Esophagus squamous epithelium (tissue), 5 donors: ENCODE measurements around the gene VAMP1. TPM values are rescaled to one million over a fixed set of nuclear protein-coding genes. Genes with fewer than 3 reads are reported as not detected.

ENCODE experiments used
- DNase-seq: peaks from one replicate; lab custom pipeline; 2025; lab: John Stamatoyannopoulos, UW
- H3K27ac ChIP-seq, 4 donors: fragments of 200-600 bp; sonication (generic); one replicate each; pipeline ENCODE4 v1.5.1; 2016 to 2019; ENCODE audit warnings: mild to moderate bottlenecking in 1 of 4
- H3K27me3 ChIP-seq, 4 donors: fragments of 200-600 bp; sonication (generic); 1 replicate in 3 of 4; 2 replicates in 1 of 4; pipeline versions ENCODE4 v1.5.1 to v1.6.0; 2017 to 2021; ENCODE audit warnings: antibody characterized with exemption in 1 of 4
- H3K36me3 ChIP-seq, 3 donors: fragments of 200-600 bp; sonication (generic); one replicate each; pipeline ENCODE4 v1.5.1; 2016 to 2019
- H3K4me1 ChIP-seq, 3 donors: fragments of 200-600 bp; sonication (generic); one replicate each; pipeline ENCODE4 v1.5.1; 2017 to 2019
- H3K4me3 ChIP-seq, 4 donors: fragments of 200-600 bp; sonication (generic); 1 replicate in 3 of 4; 2 replicates in 1 of 4; pipeline ENCODE4 v1.5.1; 2016 to 2019; ENCODE audit warnings: mild to moderate bottlenecking in 2 of 4, moderate library complexity in 1 of 4
- H3K9me3 ChIP-seq, 3 donors: fragments of 200-600 bp; sonication (generic); one replicate each; pipeline ENCODE4 v1.5.1; 2016 to 2019
- POLR2A ChIP-seq, 4 donors: fragments of 450-650 bp; IDR thresholded peaks; one replicate each; pipeline ENCODE4 v1.6.1; 2017; ENCODE audit warnings: antibody characterized with exemption in 4 of 4, mild to moderate bottlenecking in 4 of 4, moderate library complexity in 3 of 4
- WGBS, 2 donors: methylation state at CpG; one replicate each; pipeline ENCODE4 v1.1.5; 2018; 5-methylcytosine and 5-hydroxymethylcytosine counted together
- intact Hi-C: fragments of 100-400 bp; cut with DNase I; formaldehyde crosslinking; loops from one replicate; pipeline ENCODE4 v1.15.0; 2022
- total RNA-seq, 4 donors: library from RNA; depleted of rRNA; stranded (reverse); fragments of >200 nt; gene quantifications; one replicate each; pipeline ENCODE4 v1.1.0, GENCODE V29; 2016
- TF ChIP-seq, protein P1 (sequence below), 6 experiments: fragments of 450-650 bp in 4 of 6; fragments of 200-600 bp in 2 of 6; sonication (generic) in 2 of 6; IDR thresholded peaks; one replicate each; pipeline ENCODE4 v1.5.1; 2016 to 2019; ENCODE audit warnings: antibody characterized with exemption in 6 of 6, mild to moderate bottlenecking in 4 of 6, moderate library complexity in 4 of 6
- donor health status: DM: yes; HTN: yes; CAD: no.

The VAMP1 gene
- total RNA-seq, 4 donors from 2014 or later = 1.2 to 9.1 (median 5.1) TPM

DNA sequence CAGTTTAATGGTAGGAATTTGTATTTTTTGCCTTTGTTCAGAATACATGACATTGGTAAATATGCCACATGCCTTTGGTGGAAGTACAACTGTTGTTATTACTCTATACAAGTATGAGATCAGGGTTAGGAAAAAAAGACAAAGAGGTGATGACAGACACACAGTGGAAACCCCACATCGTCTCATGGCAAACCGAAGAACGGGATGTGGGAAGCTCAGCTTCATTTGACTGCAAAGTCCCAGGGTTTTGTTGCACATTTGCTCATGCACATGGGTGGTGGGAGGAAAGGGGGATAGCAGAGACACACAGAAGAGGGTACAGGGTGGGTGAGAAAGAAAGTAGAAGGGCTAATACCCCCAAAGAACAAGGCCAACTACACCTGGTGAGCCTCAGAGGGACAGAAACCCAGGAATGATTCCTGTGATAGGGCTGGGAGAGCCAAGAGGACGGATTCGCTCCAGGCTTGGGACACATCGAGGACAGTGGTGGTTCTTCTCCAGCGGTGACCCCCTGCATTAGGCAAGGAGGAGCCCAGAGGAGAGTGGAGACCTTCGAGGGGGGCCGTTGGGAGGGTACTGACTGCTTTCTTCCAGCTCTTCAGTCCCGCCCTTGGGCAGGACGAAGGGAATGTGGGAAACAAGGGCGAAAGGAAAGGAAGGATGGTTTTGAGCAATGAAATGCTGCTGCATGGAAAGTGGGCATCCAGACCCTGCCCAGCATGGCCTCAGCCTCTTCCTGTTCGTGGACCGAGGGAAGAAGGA is 8.1 kb downstream of the VAMP1 start:
- Histone ChIP-seq H3K9me3 (no peaks in the 10 kb centered on the region), H3K36me3 (peaks cover 12 to 92% (median 39%) of the 10 kb centered on the region in 3 donors), H3K27ac (peak overlapping the region; percentile 16 to 81 (median 51)), H3K4me3 (no peak overlapping the region), H3K4me1 (peaks cover 0 to 62% (median 21%) of the 10 kb centered on the region in 3 donors), H3K27me3 (no peaks in the 10 kb centered on the region)
- WGBS, 2 donors = 74 to 82% methylated on average over 13 to 14 of the region's 14 CpGs
- no peak for DNase-seq
- TF ChIP-seq, protein P1, sequence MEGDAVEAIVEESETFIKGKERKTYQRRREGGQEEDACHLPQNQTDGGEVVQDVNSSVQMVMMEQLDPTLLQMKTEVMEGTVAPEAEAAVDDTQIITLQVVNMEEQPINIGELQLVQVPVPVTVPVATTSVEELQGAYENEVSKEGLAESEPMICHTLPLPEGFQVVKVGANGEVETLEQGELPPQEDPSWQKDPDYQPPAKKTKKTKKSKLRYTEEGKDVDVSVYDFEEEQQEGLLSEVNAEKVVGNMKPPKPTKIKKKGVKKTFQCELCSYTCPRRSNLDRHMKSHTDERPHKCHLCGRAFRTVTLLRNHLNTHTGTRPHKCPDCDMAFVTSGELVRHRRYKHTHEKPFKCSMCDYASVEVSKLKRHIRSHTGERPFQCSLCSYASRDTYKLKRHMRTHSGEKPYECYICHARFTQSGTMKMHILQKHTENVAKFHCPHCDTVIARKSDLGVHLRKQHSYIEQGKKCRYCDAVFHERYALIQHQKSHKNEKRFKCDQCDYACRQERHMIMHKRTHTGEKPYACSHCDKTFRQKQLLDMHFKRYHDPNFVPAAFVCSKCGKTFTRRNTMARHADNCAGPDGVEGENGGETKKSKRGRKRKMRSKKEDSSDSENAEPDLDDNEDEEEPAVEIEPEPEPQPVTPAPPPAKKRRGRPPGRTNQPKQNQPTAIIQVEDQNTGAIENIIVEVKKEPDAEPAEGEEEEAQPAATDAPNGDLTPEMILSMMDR (IDR thresholded peaks at IDR 0.05) = no peak
- no peak for TF ChIP-seq POLR2A (IDR thresholded peaks at IDR 0.05)
- intact Hi-C loops = loop anchor here (5.0 to 10.0 kb wide), 2 partner anchors 35 to 138 kb away; no protein-coding TSS in a partner anchor

DNA sequence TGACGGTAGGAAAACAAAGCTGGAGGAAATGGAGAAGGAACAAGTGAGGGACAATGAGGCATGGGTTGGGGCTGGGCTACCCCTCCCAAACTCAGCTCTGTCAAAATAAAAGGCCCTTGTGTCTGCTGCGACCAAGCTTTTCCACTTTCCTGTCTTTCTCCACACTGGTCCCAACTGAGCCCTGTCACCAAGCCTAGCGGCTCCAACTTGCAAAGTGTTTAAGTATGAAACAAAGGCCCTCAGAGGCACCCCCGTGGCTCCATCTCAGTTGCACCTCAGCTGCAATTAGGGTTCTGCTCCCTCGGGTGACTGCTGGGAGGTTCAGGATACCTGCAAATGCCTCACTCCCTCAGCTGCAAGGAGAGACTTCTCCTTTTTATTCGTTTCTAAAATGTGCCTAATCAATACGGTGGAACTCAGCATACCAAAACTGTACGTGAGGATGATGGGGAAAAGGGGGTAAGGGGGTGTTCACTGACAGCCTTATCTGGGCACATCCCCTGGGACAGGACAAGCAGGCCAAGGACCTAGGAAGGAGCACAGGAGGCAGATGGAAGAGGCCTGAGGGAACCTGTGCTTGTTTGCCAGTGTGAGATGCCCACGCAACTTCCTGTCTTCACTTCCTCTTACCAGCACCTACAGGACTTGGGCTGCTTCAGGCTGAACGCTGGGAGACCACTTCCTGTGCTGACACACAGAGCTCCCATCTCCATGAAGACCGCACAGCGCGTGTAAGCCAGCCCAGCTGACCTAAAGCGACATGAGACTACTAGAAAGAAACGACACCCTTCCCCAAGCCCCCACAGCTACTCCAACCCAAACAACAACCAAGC is 8.9 kb downstream of the VAMP1 start:
- Histone ChIP-seq H3K4me3 (no peak overlapping the region), H3K27me3 (no peaks in the 10 kb centered on the region), H3K9me3 (no peaks in the 10 kb centered on the region), H3K4me1 (peaks cover 0 to 55% (median 21%) of the 10 kb centered on the region in 3 donors), H3K27ac (peak overlapping the region; percentile 1 to 81 (median 51)), H3K36me3 (peaks cover 12 to 97% (median 44%) of the 10 kb centered on the region in 3 donors)
- TF ChIP-seq, protein P1 (IDR thresholded peaks at IDR 0.05) = no peak
- TF ChIP-seq POLR2A (IDR thresholded peaks at IDR 0.05) = no peak
- intact Hi-C loops = loop anchor here (5.0 to 10.0 kb wide), 2 partner anchors 34 to 137 kb away; no protein-coding TSS in a partner anchor
- 52 to 60% methylated on average over 8 to 11 of the region's 15 CpGs for WGBS, 2 donors
- peak; percentile 65 for DNase-seq

DNA sequence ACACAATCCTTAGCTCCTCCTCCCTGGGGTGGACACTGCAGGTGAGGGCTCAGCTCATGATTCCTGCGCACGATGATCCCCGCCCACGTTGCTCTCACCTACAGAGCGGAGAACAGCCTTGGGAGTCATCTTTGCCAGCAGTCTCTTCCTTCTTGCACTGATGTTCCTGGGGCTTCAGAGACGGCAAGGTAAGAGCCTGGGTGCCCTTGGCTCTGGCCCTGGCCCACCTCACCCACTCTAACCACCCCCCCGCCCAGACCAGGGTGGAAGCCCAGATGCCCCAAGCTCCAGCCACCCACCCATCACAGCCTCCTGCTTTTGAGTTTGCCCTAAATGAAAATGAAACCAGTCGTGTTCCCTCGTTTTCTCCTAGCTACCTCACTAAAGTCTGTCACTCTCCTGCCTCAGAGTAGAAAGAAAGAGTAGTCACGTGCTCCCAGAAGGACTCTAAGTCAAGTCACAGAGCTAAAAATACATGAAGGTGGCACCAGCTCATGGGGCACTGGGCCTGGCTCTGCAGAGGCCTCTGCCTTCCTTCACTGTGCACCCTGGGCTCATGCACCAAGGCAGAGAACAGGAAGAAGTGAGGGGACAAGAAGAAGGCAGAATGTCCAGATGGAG is 9.6 kb downstream of the VAMP1 start:
- no peak for DNase-seq

DNA sequence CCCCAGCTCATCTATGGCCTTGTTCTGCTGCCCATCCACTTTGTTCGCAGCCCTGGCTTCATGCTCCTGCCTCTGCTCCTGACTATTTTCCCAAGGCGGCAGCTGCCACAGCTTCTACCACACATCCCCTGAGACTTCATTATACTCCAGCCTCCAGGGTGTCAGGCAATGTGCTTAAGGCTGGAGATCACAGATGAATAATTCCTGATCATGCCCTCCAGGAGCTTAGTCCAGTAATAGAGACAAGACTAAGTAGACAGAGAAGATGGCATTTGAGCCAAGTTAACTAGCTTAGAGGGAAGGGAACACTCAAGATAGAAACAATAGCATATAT is 11.5 kb downstream of the VAMP1 start:
- TF ChIP-seq, protein P1 (IDR thresholded peaks at IDR 0.05) = no peak
- no peak for TF ChIP-seq POLR2A (IDR thresholded peaks at IDR 0.05)
- intact Hi-C loops = no loop called here
- WGBS, 2 donors = 91 to 100% methylated on average over 1 to 2 of the region's 2 CpGs
- Histone ChIP-seq H3K36me3 (peaks cover under 1 to 94% (median 50%) of the 10 kb centered on the region in 3 donors), H3K4me1 (peaks cover 0 to 36% (median 18%) of the 10 kb centered on the region in 3 donors), H3K9me3 (no peaks in the 10 kb centered on the region), H3K4me3 (no peak overlapping the region), H3K27ac (no peak overlapping the region), H3K27me3 (no peaks in the 10 kb centered on the region)
- no peak for DNase-seq

More for the DNA sequence above, 9.6 kb downstream of the VAMP1 start:
- intact Hi-C loops = loop anchor here (5.0 to 10.0 kb wide), 2 partner anchors 34 to 136 kb away; no protein-coding TSS in a partner anchor
- Histone ChIP-seq H3K27me3 (no peaks in the 10 kb centered on the region), H3K4me3 (no peak overlapping the region), H3K4me1 (peaks cover 0 to 48% (median 21%) of the 10 kb centered on the region in 3 donors), H3K36me3 (peaks cover 12 to 95% (median 44%) of the 10 kb centered on the region in 3 donors), H3K9me3 (no peaks in the 10 kb centered on the region), H3K27ac (peak overlapping the region; percentile 1 to 81 (median 51))
- WGBS, 2 donors = 80 to 83% methylated on average over 3 to 8 of the region's 10 CpGs
- TF ChIP-seq, protein P1 (IDR thresholded peaks at IDR 0.05) = no peak
- no peak for TF ChIP-seq POLR2A (IDR thresholded peaks at IDR 0.05)
